HepG2 (cell line): ENCODE measurements around the gene MBD4. TPM values are rescaled to one million over a fixed set of nuclear protein-coding genes. Genes with fewer than 3 reads are reported as not detected.
A peak's percentile ranks its signal among the peaks of the same experiment; 100 is the strongest.
"Not testable (repeated sequence)": the region's sequence is repeated elsewhere in the genome, so short reads cannot be mapped to it uniquely, and the experiment has no call there.

Experiments used
- ATAC-seq: fragments of 200-7000 bp; cut with Tn5 transposase; 3 replicates; pipeline ENCODE4 v1.9.1; 2020; ENCODE audit warnings: mild to moderate bottlenecking, moderate library complexity
- BruUV-seq: library from RNA; stranded (reverse); fragments of 400-500 nt; replicated peaks from 2 replicates; lab custom pipeline; 2021; lab: Mats Ljungman, UMichigan
- CTCF ChIA-PET: fragments of 300-600 bp; formaldehyde crosslinking; extraction: SDS; loops from one replicate; lab custom pipeline; 2021; ENCODE audit warnings: low total read pairs, inconsistent platforms, low intra/inter-chr PET ratio; lab: Yijun Ruan, JAX
- POLR2A ChIA-PET: fragments of 350-600 bp; sonication (Branson Sonifier 250); formaldehyde crosslinking; loops from one replicate; lab custom pipeline; 2020; ENCODE audit warnings: antibody characterized with exemption, inconsistent platforms; lab: Yijun Ruan, JAX
- DNase-seq: peaks from one replicate; pipeline ENCODE4 v3.0.0-alpha.2; 2015; ENCODE audit warnings: low spot score
- FAIRE-seq: peaks from 3 replicates; lab custom pipeline; 2011; peaks lifted over from hg19 to GRCh38; lab: Jason Lieb, UNC
- H2AFZ ChIP-seq: one replicate; pipeline ENCODE4 v1.6.1; 2011; ENCODE audit warnings: low read length, inconsistent platforms
- H3K27ac ChIP-seq: fragments of 300-600 bp; 3 replicates; pipeline ENCODE4 v1.8.0; 2011; ENCODE audit warnings: mixed run types, mild to moderate bottlenecking, mixed read lengths, low read length, inconsistent platforms; ENCODE audit not compliant: insufficient read depth; ENCODE audit errors: extremely low read length
- H3K27me3 ChIP-seq, 2 experiments: fragments of 200-600 bp in 1 of 2; 2 replicates in 1 of 2; 3 replicates in 1 of 2; pipeline versions ENCODE4 v1.6.0 to v1.8.0; 2011; ENCODE audit warnings: low read length in 2 of 2, mild to moderate bottlenecking in 2 of 2, moderate library complexity in 2 of 2, inconsistent platforms in 1 of 2; ENCODE audit not compliant: insufficient read depth in 2 of 2, control insufficient read depth in 1 of 2
- H3K36me3 ChIP-seq, 2 experiments: fragments of 200-600 bp in 1 of 2; replicated peaks in 1 of 2; 2 replicates in 1 of 2; 3 replicates in 1 of 2; pipeline versions ENCODE4 v1.5.1 to v1.8.0; 2011; ENCODE audit warnings: low read length in 2 of 2, inconsistent platforms in 1 of 2; ENCODE audit not compliant: insufficient read depth in 2 of 2, control insufficient read depth in 1 of 2
- H3K4me1 ChIP-seq: 2 replicates; pipeline ENCODE4 v1.5.1; 2012; ENCODE audit warnings: low read length, inconsistent platforms; ENCODE audit not compliant: insufficient read depth
- H3K4me2 ChIP-seq: 2 replicates; pipeline ENCODE4 v1.6.0; 2011; ENCODE audit warnings: low read depth, low read length, inconsistent platforms
- H3K4me3 ChIP-seq, 3 experiments: fragments of 200-600 bp in 1 of 3; sonication (generic), shearing (Covaris generic) in 1 of 3; replicated peaks in 1 of 3; 2 replicates each; pipeline ENCODE4 v1.5.1; 2011 to 2016; ENCODE audit warnings: low read length in 3 of 3, inconsistent platforms in 2 of 3, low read depth in 2 of 3, mild to moderate bottlenecking in 2 of 3, control low read depth in 1 of 3, mixed read lengths in 1 of 3; ENCODE audit not compliant: insufficient read depth in 1 of 3
- H3K79me2 ChIP-seq: one replicate; pipeline ENCODE4 v1.6.1; 2011; ENCODE audit warnings: low read length, inconsistent platforms; ENCODE audit not compliant: insufficient read depth
- H3K9ac ChIP-seq: 2 replicates; pipeline ENCODE4 v1.6.0; 2011; ENCODE audit warnings: mild to moderate bottlenecking, low read depth, low read length, inconsistent platforms; ENCODE audit not compliant: insufficient read depth
- H3K9me3 ChIP-seq: 2 replicates; pipeline ENCODE4 v1.5.1; 2012; ENCODE audit warnings: mild to moderate bottlenecking, low read length
- H4K20me1 ChIP-seq: 2 replicates; pipeline ENCODE4 v1.6.0; 2011; ENCODE audit warnings: inconsistent platforms, mild to moderate bottlenecking, low read length, moderate library complexity; ENCODE audit not compliant: insufficient read depth
- HIVEP1 ChIP-seq: sonication (generic); formaldehyde crosslinking; IDR thresholded peaks from 2 replicates; pipeline ENCODE4 v1.4.0; 2020; ENCODE audit warnings: mild to moderate bottlenecking, missing genetic modification reagents
- TFE3 ChIP-seq: IDR thresholded peaks from 2 replicates; pipeline ENCODE4 v1.6.1; 2016
- WGBS: methylation state at CpG from one replicate; pipeline ENCODE4 v1.1.6; 2017; ENCODE audit warnings: low lambda C conversion rate; 5-methylcytosine and 5-hydroxymethylcytosine counted together
- in situ Hi-C: cut with HindIII; loops from 2 replicates; pipeline ENCODE4 v1.10.0; 2017; ENCODE audit warnings: low pct_unique_long_range_greater_than_20kb; ENCODE audit not compliant: extremely low pct_ligation_motif_present
- intact Hi-C: fragments of 100-400 bp; cut with micrococcal nuclease; formaldehyde crosslinking; loops from one replicate; pipeline ENCODE4 v1.10.0; 2022; ENCODE audit not compliant: unreplicated experiment
- polyA plus RNA-seq, 8 experiments: library from polyadenylated mRNA; depleted of rRNA in 3 of 8; stranded (reverse) in 7 of 8; unstranded in 1 of 8; fragments of >200 nt; fragmentation: Illumina TruSeq in 4 of 8; extraction: Trizol in 4 of 8; gene quantifications; 2 replicates each; pipeline versions ENCODE4 v1.2.1 to v1.2.3, GENCODE V29; 2011 to 2016; ENCODE audit warnings: low read depth in 4 of 8, missing spikeins in 1 of 8, mixed read lengths in 1 of 8; ENCODE audit not compliant: insufficient read depth in 1 of 8
- total RNA-seq, 5 experiments: library from RNA; depleted of rRNA; stranded (reverse); fragments of >200 nt; fragmentation: Illumina TruSeq; extraction: Trizol; gene quantifications; 2 replicates each; pipeline ENCODE4 v1.2.3, GENCODE V29; 2016; ENCODE audit warnings: low read depth in 1 of 5

Gene MBD4
- total and polyA plus RNA-seq, 2 of the 13 experiments (the other 11 are each of a cell fraction or from before 2014, with no cell fraction given), result 14.9 to 25.3 TPM

- 0 out of 2 replicates have a peak, but pooled peaks have one; percentile 18 for TF ChIP-seq TFE3 (CRISPR knock-in tag)
- no peak for TF ChIP-seq HIVEP1
Observed at GRCh38 chr3:129439817-129440617, at the start of gene MBD4, which contains the start of gene IFT122 (continued).

GRCh38 chr3:129489258-129489657, 49.5 kb upstream of the MBD4 start:
- not testable (repeated sequence) for ATAC-seq, BruUV-seq
- 91% methylated on average over 10 of the region's 10 CpGs for WGBS

GRCh38 chr3:129487868-129488335, 48.2 kb upstream of the MBD4 start:
- POLR2A ChIA-PET, H3K27me3 ChIP-seq, H4K20me1 ChIP-seq, H2AFZ ChIP-seq, H3K79me2 ChIP-seq, H3K27ac ChIP-seq, intact Hi-C loops, H3K9me3 ChIP-seq, H3K4me2 ChIP-seq, H3K9ac ChIP-seq, ATAC-seq, CTCF ChIA-PET, DNase-seq, H3K36me3 ChIP-seq, in situ Hi-C loops, H3K4me3 ChIP-seq, FAIRE-seq, BruUV-seq: not testable (repeated sequence)
- 93% methylated on average over 4 of the region's 4 CpGs for WGBS
- H3K4me1 ChIP-seq, result peaks cover 15% of the 10 kb centered on the region

More at GRCh38 chr3:129489258-129489657, 49.5 kb upstream of the MBD4 start:
- H3K36me3 ChIP-seq, H3K27ac ChIP-seq, H3K4me2 ChIP-seq, H3K4me3 ChIP-seq, POLR2A ChIA-PET, H3K9ac ChIP-seq, H3K27me3 ChIP-seq, intact Hi-C loops, H4K20me1 ChIP-seq, H3K79me2 ChIP-seq, DNase-seq, FAIRE-seq, in situ Hi-C loops, H2AFZ ChIP-seq, H3K9me3 ChIP-seq: not testable (repeated sequence)
- peaks cover 19% of the 10 kb centered on the region for H3K4me1 ChIP-seq
- CTCF ChIA-PET, result interaction anchor here (0.9 to 1.5 kb wide), 2 partner anchors 137 to 340 kb away, joined by 3 to 10 read pairs; no protein-coding TSS in a partner anchor
